OCI-LY3 (cell line): ENCODE measurements around the gene ANK3.

Source experiments
- H2AFZ ChIP-seq: fragments of 200-600, 300-600 bp; shearing (Covaris generic); 2 replicates; pipeline ENCODE4 v1.6.0; 2014; ENCODE audit warnings: antibody characterized with exemption, low read depth, low read length
- H3K27ac ChIP-seq: fragments of 200-600, 300-600 bp; sonication (generic); 2 replicates; pipeline ENCODE4 v1.5.1; 2014; ENCODE audit warnings: mild to moderate bottlenecking, low read length, moderate library complexity, mixed read lengths
- H3K27me3 ChIP-seq: fragments of 200-600, 300-600 bp; sonication (generic); 2 replicates; pipeline ENCODE4 v1.6.1; 2014; ENCODE audit warnings: low read depth, low read length, mixed read lengths
- H3K36me3 ChIP-seq: fragments of 200-600, 300-600 bp; sonication (generic); replicated peaks from 2 replicates; pipeline ENCODE3; 2014; ENCODE audit warnings: low read depth, low read length, mixed read lengths
- H3K4me1 ChIP-seq: fragments of 300-600, 200-600 bp; sonication (generic); 2 replicates; pipeline ENCODE4 v1.6.1; 2014; ENCODE audit warnings: low read length, mixed read lengths
- H3K4me2 ChIP-seq: fragments of 200-600, 300-600 bp; sonication (generic); 2 replicates; pipeline ENCODE4 v1.6.1; 2014; ENCODE audit warnings: low read length, mixed read lengths
- H3K4me3 ChIP-seq: fragments of 300-600, 200-600 bp; sonication (generic); 2 replicates; pipeline ENCODE4 v1.5.1; 2014; ENCODE audit warnings: antibody characterized with exemption, mild to moderate bottlenecking, low read length, moderate library complexity
- H3K79me2 ChIP-seq: fragments of 300-600, 200-600 bp; shearing (Covaris generic); 2 replicates; pipeline ENCODE4 v1.6.1; 2014; ENCODE audit warnings: mild to moderate bottlenecking, low read length, mixed read lengths
- H3K9ac ChIP-seq: fragments of 300-600, 200-600 bp; shearing (Covaris generic); 2 replicates; pipeline ENCODE4 v1.6.0; 2014; ENCODE audit warnings: mild to moderate bottlenecking, low read length, moderate library complexity
- H3K9me3 ChIP-seq: fragments of 200-600, 300-600 bp; shearing (Covaris generic); 2 replicates; pipeline ENCODE4 v1.6.1; 2014; ENCODE audit warnings: low read length, mixed read lengths; ENCODE audit not compliant: insufficient read depth
- H4K20me1 ChIP-seq: fragments of 200-600, 300-600 bp; sonication (generic); 2 replicates; pipeline ENCODE4 v1.6.1; 2016; ENCODE audit warnings: low read length, mixed read lengths; ENCODE audit not compliant: insufficient read depth
- CTCF ChIP-seq: fragments of 200-600, 300-600 bp; sonication (generic); IDR thresholded peaks from 2 replicates; pipeline ENCODE4 v1.5.1; 2014; ENCODE audit warnings: antibody characterized with exemption, low read length, low read depth
- EZH2phosphoT487 ChIP-seq: fragments of 200-600 bp; shearing (Covaris generic); IDR thresholded peaks from 2 replicates; pipeline ENCODE4 v1.6.1; 2018; ENCODE audit warnings: antibody characterized with exemption, mixed run types, low read depth

Gene ANK3

GRCh38 chr10:60271319-60272040, 118.2 kb downstream of the ANK3 start:
- H3K4me3 ChIP-seq = no peak overlapping the region
- TF ChIP-seq EZH2phosphoT487 = no peak
- no peak for TF ChIP-seq CTCF
- no peaks in the 10 kb centered on the region for H3K79me2 ChIP-seq
- H2AFZ ChIP-seq = no peak overlapping the region
- no peaks in the 10 kb centered on the region for H3K9me3 ChIP-seq
- H3K9ac ChIP-seq = no peak overlapping the region
- no peaks in the 10 kb centered on the region for H4K20me1 ChIP-seq
- no peak overlapping the region for H3K27ac ChIP-seq
- no peaks in the 10 kb centered on the region for H3K4me1 ChIP-seq
- H3K27me3 ChIP-seq = no peaks in the 10 kb centered on the region
- H3K36me3 ChIP-seq = no peaks in the 10 kb centered on the region
- H3K4me2 ChIP-seq = no peak overlapping the region

- Histone ChIP-seq H3K4me2 (no peak overlapping the region), H2AFZ (no peak overlapping the region), H3K4me1 (no peaks in the 10 kb centered on the region)
Measured at GRCh38 chr10:60270426-60270825, 119.2 kb downstream of the ANK3 start.

GRCh38 chr10:60267802-60268201, 121.9 kb downstream of the ANK3 start:
- Histone ChIP-seq H2AFZ (no peak overlapping the region), H3K27ac (no peak overlapping the region), H4K20me1 (no peaks in the 10 kb centered on the region), H3K4me3 (no peak overlapping the region), H3K4me2 (no peak overlapping the region), H3K27me3 (no peaks in the 10 kb centered on the region), H3K79me2 (no peaks in the 10 kb centered on the region), H3K4me1 (no peaks in the 10 kb centered on the region), H3K9ac (no peak overlapping the region), H3K9me3 (no peaks in the 10 kb centered on the region), H3K36me3 (no peaks in the 10 kb centered on the region)
- TF ChIP-seq EZH2phosphoT487 (no peak), CTCF (no peak)

More at GRCh38 chr10:60270426-60270825, 119.2 kb downstream of the ANK3 start:
- no peaks in the 10 kb centered on the region for H3K9me3 ChIP-seq
- no peak for TF ChIP-seq EZH2phosphoT487
- TF ChIP-seq CTCF = no peak
- no peak overlapping the region for H3K9ac ChIP-seq
- H3K4me3 ChIP-seq = no peak overlapping the region
- no peaks in the 10 kb centered on the region for H3K79me2 ChIP-seq
- no peaks in the 10 kb centered on the region for H3K36me3 ChIP-seq
- H4K20me1 ChIP-seq = no peaks in the 10 kb centered on the region
- no peaks in the 10 kb centered on the region for H3K27me3 ChIP-seq
- H3K27ac ChIP-seq = no peak overlapping the region

GRCh38 chr10:60266513-60266912, 123.2 kb downstream of the ANK3 start:
- Histone ChIP-seq H3K4me1 (no peaks in the 10 kb centered on the region), H3K79me2 (no peaks in the 10 kb centered on the region), H3K4me2 (no peak overlapping the region), H3K27me3 (no peaks in the 10 kb centered on the region), H4K20me1 (no peaks in the 10 kb centered on the region), H3K27ac (no peak overlapping the region), H2AFZ (0 out of 2 replicates have a peak overlapping the region, but pooled peaks have one; percentile 11), H3K4me3 (no peak overlapping the region), H3K9me3 (no peaks in the 10 kb centered on the region), H3K9ac (no peak overlapping the region), H3K36me3 (no peaks in the 10 kb centered on the region)
- no peak for TF ChIP-seq EZH2phosphoT487
